Stimulated activated CD4-positive, alpha-beta T cell treated with anti-CD3 and anti-CD28 coated beads, Interleukin-12 subunit alpha, Interleukin-12 subunit beta, amount 100 ng/mL, for 4 hours (primary cell): ENCODE measurements around the gene JAKMIP1.
"Not testable (repeated sequence)": the region's sequence is repeated elsewhere in the genome, so short reads cannot be mapped to it uniquely, and the experiment has no call there.

Experiments
- DNase-seq: peaks from one replicate; pipeline ENCODE4 v3.0.0-alpha.2; 2020

The JAKMIP1 gene

GRCh38 chr4:6228158-6229067 lies 28.1 kb upstream of the JAKMIP1 start:
- DNase-seq = no peak

GRCh38 chr4:6227412-6228157 lies 27.2 kb upstream of the JAKMIP1 start:
- no peak for DNase-seq

- no peak for DNase-seq
Observed at GRCh38 chr4:6226506-6226905, 26.2 kb upstream of the JAKMIP1 start.

GRCh38 chr4:6225469-6225868 lies 25.1 kb upstream of the JAKMIP1 start:
- no peak for DNase-seq

GRCh38 chr4:6224735-6225134 lies 24.4 kb upstream of the JAKMIP1 start:
- DNase-seq = no peak

- no peak for DNase-seq
Observed at GRCh38 chr4:6222761-6223292, 22.5 kb upstream of the JAKMIP1 start.

- no peak for DNase-seq
Observed at GRCh38 chr4:6221851-6222760, 21.8 kb upstream of the JAKMIP1 start.

GRCh38 chr4:6221301-6221850 lies 21.0 kb upstream of the JAKMIP1 start:
- no peak for DNase-seq

GRCh38 chr4:6217716-6218381 lies 17.5 kb upstream of the JAKMIP1 start:
- no peak for DNase-seq

GRCh38 chr4:6216588-6216987 lies 16.2 kb upstream of the JAKMIP1 start:
- no peak for DNase-seq

- no peak for DNase-seq
Observed at GRCh38 chr4:6209921-6210320, 9.6 kb upstream of the JAKMIP1 start.

- not testable (repeated sequence) for DNase-seq
Observed at GRCh38 chr4:6209291-6209690, 8.9 kb upstream of the JAKMIP1 start.

GRCh38 chr4:6208416-6208815 lies 8.1 kb upstream of the JAKMIP1 start:
- no peak for DNase-seq

GRCh38 chr4:6207602-6208001 lies 7.3 kb upstream of the JAKMIP1 start:
- no peak for DNase-seq

GRCh38 chr4:6206771-6207290 lies 6.5 kb upstream of the JAKMIP1 start:
- no peak for DNase-seq

- DNase-seq = no peak
Observed at GRCh38 chr4:6205973-6206372, 5.6 kb upstream of the JAKMIP1 start.

GRCh38 chr4:6205567-6205931 lies 5.2 kb upstream of the JAKMIP1 start:
- no peak for DNase-seq

- no peak for DNase-seq
Observed at GRCh38 chr4:6204871-6205566, 4.7 kb upstream of the JAKMIP1 start.

GRCh38 chr4:6204098-6204497 lies 3.7 kb upstream of the JAKMIP1 start:
- DNase-seq = no peak

- DNase-seq = no peak
Observed at GRCh38 chr4:6201580-6202091, 1.3 kb upstream of the JAKMIP1 start.

GRCh38 chr4:6200922-6201362 lies 593 bp upstream of the JAKMIP1 start:
- no peak for DNase-seq
